ENCODE measurements around the gene MRTFA.

- TF ChIP-seq POLR2AphosphoS5 (IDR thresholded peaks at IDR 0.05; ENCODE audit: low read depth, low read length) (no peak), POLR2A (IDR thresholded peaks at IDR 0.05; ENCODE audit: low read depth, low read length) (no peak), SPI1 (IDR thresholded peaks at IDR 0.05; ENCODE audit: low read depth, low read length) (no peak), TAF1 (IDR thresholded peaks at IDR 0.05; ENCODE audit: low read depth, low read length) (no peak)
These were observed 559 bp downstream of the MRTFA start for GRCh38 chr22:40635940-40636379.
